GM18502 (cell line): ENCODE measurements around the gene TRIM17.

ENCODE experiments used
- ATAC-seq: cut with Tn5 transposase; IDR thresholded peaks from one replicate; pipeline ENCODE4 v1.9.1; 2021; ENCODE audit warnings: mild to moderate bottlenecking; ENCODE audit not compliant: unreplicated experiment, poor library complexity

TRIM17 gene, protein sequence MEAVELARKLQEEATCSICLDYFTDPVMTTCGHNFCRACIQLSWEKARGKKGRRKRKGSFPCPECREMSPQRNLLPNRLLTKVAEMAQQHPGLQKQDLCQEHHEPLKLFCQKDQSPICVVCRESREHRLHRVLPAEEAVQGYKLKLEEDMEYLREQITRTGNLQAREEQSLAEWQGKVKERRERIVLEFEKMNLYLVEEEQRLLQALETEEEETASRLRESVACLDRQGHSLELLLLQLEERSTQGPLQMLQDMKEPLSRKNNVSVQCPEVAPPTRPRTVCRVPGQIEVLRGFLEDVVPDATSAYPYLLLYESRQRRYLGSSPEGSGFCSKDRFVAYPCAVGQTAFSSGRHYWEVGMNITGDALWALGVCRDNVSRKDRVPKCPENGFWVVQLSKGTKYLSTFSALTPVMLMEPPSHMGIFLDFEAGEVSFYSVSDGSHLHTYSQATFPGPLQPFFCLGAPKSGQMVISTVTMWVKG

DNA sequence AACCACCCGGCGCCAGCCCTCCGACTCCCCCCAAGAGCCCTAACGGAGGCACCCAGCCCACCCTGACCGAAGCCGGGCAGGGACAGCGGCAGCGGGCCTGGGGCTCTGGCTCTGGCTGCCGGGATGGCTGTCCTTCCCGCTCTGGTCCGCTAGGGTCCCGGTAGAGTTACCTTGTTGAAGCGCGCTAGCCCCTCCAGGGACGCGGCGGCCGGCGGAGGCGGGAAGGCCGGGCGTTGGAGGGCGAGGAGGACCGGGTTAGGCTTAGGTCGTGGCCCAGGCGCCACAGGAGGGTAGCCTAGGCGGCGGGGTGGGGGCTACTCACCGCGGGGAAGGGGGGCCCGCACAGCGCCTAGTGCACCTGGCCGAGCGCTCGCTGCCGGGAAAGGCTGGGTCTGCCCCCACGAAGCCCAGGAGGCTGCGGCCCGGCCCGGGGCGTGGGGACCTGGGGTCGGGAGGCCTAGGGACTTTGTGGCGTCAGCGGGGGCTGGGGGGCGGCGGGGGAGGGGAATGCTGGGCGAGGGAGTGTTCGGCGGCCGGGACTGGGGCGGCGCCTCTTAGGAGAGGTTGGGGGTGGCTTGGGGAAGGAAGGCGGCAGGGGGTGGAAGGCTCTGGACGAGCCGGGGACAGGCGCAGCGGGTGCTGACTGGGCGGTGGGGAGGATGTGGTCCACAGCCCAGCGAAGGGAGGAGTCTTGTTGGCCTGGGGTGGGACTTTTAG, at the start of gene TRIM17:
Gene TRIM17 (minus strand): TSS at position 645 of the 717 bp plus-strand sequence. CDS start 1,789 bp downstream, outside the sequence.
- peak; percentile 54 for ATAC-seq

GRCh38 chr1:228465571-228466146, 49.0 kb upstream of the TRIM17 start:
- ATAC-seq: no peak

GRCh38 chr1:228465141-228465540, 48.5 kb upstream of the TRIM17 start:
- no peak for ATAC-seq

- ATAC-seq: peak; percentile 88
These were observed 47.9 kb upstream of the TRIM17 start for GRCh38 chr1:228464487-228464983.

- ATAC-seq: peak; percentile 63
These were observed 47.1 kb upstream of the TRIM17 start for GRCh38 chr1:228463559-228464455.

DNA sequence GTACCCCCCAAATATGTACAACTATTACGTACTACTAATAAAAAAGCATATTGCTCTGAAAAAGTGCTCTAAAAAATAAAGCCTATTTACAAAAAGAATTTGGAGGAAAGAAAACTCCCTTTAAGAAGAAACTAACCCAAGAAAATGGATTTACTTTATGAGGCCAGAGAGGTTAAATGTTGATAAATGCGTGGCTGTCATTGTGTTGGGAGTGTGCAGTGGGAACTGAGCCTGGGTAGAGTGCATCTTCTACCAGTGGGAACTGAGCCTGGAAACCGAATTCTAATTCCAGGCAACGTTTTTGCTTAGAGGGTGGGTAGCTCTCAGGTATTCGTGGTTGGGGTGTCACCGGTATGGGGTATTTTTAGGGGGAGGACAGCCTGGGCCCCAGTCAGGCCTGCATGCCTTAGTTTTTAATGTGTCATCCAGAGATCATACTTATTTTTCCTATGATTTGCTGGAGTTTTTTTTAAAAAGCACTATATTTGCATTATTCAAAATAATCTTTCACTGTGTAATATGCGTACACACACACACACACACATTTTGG, 46.4 kb upstream of the TRIM17 start:
- no peak for ATAC-seq

GRCh38 chr1:228462560-228462959, 45.9 kb upstream of the TRIM17 start:
- ATAC-seq: no peak

DNA sequence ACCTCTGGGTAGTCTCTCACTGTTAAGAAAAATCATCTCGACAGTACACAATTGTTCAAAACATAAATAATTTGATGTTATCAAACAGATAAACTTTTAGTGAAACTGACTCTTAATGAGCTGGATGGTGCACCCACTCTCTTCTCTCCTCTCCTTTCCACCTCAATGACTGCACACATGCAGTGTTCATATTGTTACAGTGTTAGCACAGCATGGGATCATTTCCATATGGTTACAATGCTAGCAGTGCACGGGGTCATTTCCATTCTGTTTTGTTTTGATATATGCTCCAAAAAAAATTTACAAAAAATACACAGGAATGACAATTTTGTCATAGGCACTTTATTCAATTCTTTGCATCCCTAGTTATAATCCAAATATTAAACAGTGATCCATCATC, 44.2 kb upstream of the TRIM17 start:
- no peak for ATAC-seq

- peak; percentile 29 for ATAC-seq
These were observed 42.7 kb upstream of the TRIM17 start for GRCh38 chr1:228459091-228459993.

DNA sequence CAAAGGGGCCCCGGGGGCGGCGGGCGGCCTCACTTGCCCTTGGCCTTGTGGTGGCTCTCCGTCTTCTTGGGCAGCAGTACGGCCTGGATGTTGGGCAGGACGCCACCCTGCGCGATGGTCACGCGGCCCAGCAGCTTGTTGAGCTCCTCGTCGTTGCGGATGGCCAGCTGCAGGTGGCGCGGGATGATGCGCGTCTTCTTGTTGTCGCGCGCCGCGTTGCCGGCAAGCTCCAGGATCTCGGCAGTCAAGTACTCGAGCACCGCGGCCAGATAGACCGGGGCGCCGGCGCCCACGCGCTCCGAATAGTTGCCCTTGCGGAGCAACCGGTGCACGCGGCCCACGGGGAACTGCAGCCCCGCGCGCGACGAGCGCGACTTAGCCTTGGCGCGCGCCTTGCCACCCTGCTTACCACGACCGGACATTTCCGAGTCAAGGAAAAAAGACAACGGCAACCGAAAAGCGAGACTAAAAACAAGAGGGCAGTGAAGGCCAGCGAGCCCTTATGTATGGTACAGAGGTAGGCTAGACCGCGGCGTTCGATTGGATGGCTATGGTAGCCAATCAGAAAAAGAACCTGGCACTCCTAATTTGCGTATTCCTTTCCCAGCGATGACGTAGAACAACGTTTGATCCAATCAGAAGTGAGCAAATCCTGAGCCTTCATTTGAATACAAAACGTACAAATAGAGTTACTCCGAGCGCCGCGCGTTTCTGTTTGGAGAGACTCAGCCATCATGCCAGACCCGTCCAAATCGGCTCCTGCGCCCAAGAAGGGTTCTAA, 40.9 kb upstream of the TRIM17 start:
- peak; percentile 90 for ATAC-seq

DNA sequence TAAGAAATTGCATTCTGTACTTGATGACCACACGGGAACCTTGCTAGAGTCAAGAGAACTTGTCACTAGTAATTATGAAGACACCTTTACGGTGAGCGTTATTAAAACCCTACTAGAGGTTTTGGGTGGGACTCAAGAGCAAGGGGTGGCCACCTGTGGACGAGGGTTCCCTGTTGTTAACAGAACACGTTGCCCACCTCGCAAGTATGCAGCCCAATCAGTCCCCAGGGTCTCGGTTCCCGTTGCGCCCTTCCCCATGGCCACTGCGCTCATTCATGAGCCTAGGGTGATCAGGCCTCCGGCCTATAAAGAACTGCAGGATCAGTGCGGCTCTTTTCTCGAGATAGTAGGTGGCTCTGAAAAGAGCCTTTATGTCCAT, 40.3 kb upstream of the TRIM17 start:
- ATAC-seq: peak; percentile 12

- ATAC-seq: no peak
These were observed 39.8 kb upstream of the TRIM17 start for GRCh38 chr1:228456252-228457016.

GRCh38 chr1:228455715-228456114, 39.1 kb upstream of the TRIM17 start:
- ATAC-seq: no peak

DNA sequence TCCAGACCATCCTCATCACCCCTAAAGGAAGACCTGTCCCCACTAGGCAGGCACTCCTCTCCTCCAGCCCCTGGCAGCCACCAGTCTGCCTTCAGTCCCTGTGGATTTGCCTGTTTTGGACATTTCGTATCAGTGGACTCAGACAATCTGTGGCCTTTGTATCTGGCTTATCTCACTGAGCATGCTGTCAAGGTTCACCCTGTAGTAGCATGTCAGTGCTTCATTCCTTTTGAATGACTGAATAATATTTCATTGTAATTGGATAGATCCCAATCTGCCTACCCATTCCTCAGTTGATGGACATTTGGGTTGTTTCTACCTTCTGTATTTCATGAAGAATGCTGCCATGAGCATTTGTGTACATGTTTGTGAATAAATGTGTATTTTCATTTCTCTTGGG, 37.6 kb upstream of the TRIM17 start:
- no peak for ATAC-seq

GRCh38 chr1:228453614-228454013, 37.0 kb upstream of the TRIM17 start:
- no peak for ATAC-seq

DNA sequence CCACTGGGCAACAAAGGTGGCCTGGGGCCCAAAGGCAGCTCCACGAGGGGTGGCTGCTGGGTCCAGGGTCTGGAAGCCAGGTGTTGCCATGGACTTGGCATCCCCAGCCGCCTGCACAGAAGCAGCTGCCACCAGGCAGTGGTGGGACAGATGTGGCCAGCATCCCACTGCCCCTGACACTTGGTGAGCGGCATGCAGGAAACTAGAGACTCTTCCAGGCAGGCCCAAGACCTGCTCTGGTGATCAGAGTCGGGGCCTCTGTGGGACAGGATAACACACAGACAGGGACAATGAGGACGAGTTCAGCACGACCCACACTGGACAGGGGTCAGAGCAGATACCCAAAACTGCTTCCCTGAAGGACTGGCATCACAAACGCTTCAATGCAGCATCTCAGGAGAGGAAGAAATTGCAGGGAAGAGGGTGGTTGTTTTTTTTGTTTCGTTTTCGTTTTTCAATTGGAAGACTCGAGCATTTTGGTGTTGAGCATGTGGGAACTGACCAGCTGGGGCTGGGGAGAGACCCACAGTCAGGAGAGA, 36.4 kb upstream of the TRIM17 start:
- ATAC-seq: no peak
